Activated CD8-positive, alpha-beta T cell treated with anti-CD3 and anti-CD28 coated beads for 36 hours (primary cell): ENCODE results near the gene KLHL11. TPM values are rescaled to one million over a fixed set of nuclear protein-coding genes. Genes with fewer than 3 reads are reported as not detected.
A peak's percentile ranks its signal among the peaks of the same experiment; 100 is the strongest.

Source experiments
- ATAC-seq: fragments of 200-7000 bp; cut with Tn5 transposase; one replicate; pipeline ENCODE4 v1.10.0; 2021; ENCODE audit warnings: mild to moderate bottlenecking, moderate library complexity
- CTCF ChIA-PET: fragments of 350-600 bp; sonication (Branson Sonifier 250); formaldehyde crosslinking; loops from one replicate; lab custom pipeline; 2021; ENCODE audit warnings: antibody characterized with exemption; lab: Charles Lee
- POLR2A ChIA-PET: fragments of 350-600 bp; sonication (Branson Sonifier 250); formaldehyde crosslinking; loops from one replicate; lab custom pipeline; 2021; ENCODE audit warnings: antibody characterized with exemption; lab: Charles Lee
- DNase-seq: peaks from one replicate; pipeline ENCODE4 v3.0.0-alpha.2; 2020
- H3K27ac Mint-ChIP-seq: one replicate; pipeline ENCODE4 v1.8.0; 2021; ENCODE audit warnings: mild to moderate bottlenecking, mixed read lengths
- H3K27me3 Mint-ChIP-seq: one replicate; pipeline ENCODE4 v1.8.0; 2021; ENCODE audit warnings: mixed read lengths
- H3K36me3 Mint-ChIP-seq: one replicate; pipeline ENCODE4 v1.8.0; 2021; ENCODE audit warnings: low read depth, mixed read lengths
- H3K4me1 Mint-ChIP-seq: one replicate; pipeline ENCODE4 v1.8.0; 2021; ENCODE audit warnings: low read depth, mixed read lengths
- H3K4me3 Mint-ChIP-seq: one replicate; pipeline ENCODE4 v1.8.0; 2021; ENCODE audit warnings: mild to moderate bottlenecking, moderate library complexity, mixed read lengths
- H3K9me3 Mint-ChIP-seq: one replicate; pipeline ENCODE4 v1.8.0; 2021; ENCODE audit warnings: mixed read lengths
- intact Hi-C: fragments of 100-400 bp; cut with micrococcal nuclease; formaldehyde crosslinking; loops from one replicate; pipeline ENCODE4 v1.10.0; 2022
- total RNA-seq, 2 experiments: library from RNA; stranded (reverse); gene quantifications; one replicate each; pipeline ENCODE4 v1.2.3, GENCODE V29; 2021
- TF ChIP-seq, protein P1 (sequence below): fragments of 200-600 bp; IDR thresholded peaks from one replicate; pipeline ENCODE4 v1.8.0; 2022; ENCODE audit warnings: antibody characterized with exemption, mild to moderate bottlenecking

The KLHL11 gene
- total RNA-seq, 2 experiments from 2014 or later, result 19.2 to 19.6 TPM

DNA sequence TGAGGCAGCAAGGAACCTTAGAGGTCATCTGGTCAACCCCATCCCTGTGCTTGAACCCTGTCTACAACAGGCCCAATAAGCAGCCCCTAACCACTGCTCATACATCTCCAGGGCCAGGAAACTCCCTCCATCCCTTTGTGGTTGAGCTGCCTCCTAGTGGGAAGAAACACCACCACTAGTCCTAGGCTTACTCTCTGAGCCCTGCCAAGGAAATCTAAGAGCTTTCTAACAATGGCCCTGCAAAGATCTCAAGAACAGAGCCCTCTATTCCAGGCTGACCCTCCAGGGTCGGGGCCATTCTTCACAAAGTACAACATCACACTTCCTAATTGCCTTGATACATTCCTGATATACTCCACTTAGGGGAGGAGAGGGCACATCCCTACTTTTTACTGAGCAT is 47.7 kb upstream of the KLHL11 start:
- TF ChIP-seq, protein P1, sequence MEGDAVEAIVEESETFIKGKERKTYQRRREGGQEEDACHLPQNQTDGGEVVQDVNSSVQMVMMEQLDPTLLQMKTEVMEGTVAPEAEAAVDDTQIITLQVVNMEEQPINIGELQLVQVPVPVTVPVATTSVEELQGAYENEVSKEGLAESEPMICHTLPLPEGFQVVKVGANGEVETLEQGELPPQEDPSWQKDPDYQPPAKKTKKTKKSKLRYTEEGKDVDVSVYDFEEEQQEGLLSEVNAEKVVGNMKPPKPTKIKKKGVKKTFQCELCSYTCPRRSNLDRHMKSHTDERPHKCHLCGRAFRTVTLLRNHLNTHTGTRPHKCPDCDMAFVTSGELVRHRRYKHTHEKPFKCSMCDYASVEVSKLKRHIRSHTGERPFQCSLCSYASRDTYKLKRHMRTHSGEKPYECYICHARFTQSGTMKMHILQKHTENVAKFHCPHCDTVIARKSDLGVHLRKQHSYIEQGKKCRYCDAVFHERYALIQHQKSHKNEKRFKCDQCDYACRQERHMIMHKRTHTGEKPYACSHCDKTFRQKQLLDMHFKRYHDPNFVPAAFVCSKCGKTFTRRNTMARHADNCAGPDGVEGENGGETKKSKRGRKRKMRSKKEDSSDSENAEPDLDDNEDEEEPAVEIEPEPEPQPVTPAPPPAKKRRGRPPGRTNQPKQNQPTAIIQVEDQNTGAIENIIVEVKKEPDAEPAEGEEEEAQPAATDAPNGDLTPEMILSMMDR, result no peak
- H3K27ac Mint-ChIP-seq, result no peak overlapping the region
- ATAC-seq, result no peak
- H3K4me3 Mint-ChIP-seq, result no peak overlapping the region
- CTCF ChIA-PET, result no interaction called here
- no peaks in the 10 kb centered on the region for H3K9me3 Mint-ChIP-seq
- H3K4me1 Mint-ChIP-seq, result peaks cover 28% of the 10 kb centered on the region
- H3K27me3 Mint-ChIP-seq, result no peaks in the 10 kb centered on the region
- intact Hi-C loops, result no loop called here
- no peak for DNase-seq
- peaks cover 28% of the 10 kb centered on the region for H3K36me3 Mint-ChIP-seq
- POLR2A ChIA-PET, result no interaction called here

DNA sequence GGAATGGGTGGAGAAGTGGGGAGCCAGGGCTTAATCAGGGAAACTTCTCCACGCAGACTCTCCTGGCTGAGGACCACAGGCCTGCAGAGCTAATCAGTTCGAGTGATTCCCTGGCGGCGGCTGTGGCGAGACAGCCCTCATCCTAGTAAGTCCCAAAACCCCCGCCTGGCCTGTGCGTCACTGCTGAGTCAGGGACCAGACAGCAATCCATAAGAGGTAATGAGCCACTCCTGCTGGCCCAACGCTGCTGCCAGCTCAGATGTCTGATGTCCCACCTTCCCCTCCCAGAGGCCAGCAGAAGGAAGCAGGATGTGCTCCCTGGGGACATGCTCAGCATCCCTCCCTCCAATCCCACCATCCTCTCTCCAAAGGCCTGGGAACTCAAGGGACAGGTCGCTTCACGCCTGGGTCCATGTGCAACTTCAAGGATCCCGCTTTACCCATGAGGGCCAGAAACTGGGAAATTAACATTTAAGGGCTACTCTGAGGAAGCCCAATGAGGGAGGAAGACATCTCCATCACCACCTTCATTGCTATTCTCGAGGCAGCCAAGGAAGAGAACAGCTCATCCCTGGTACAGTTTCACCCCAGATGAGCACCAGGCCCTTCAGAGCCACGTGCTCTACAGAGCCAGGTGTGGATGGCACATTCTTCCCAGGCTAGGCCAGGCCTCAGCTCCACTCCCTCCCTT is 45.6 kb upstream of the KLHL11 start:
- DNase-seq (no peak), ATAC-seq (no peak)
- H3K27me3 Mint-ChIP-seq, result no peaks in the 10 kb centered on the region
- peaks cover 15% of the 10 kb centered on the region for H3K4me1 Mint-ChIP-seq
- TF ChIP-seq, protein P1, result no peak
- no peaks in the 10 kb centered on the region for H3K9me3 Mint-ChIP-seq
- H3K36me3 Mint-ChIP-seq, result peaks cover 39% of the 10 kb centered on the region
- no peak overlapping the region for H3K27ac Mint-ChIP-seq
- H3K4me3 Mint-ChIP-seq, result no peak overlapping the region
- ChIA-PET POLR2A (interaction anchor here (0.6 to 1.0 kb wide), 3 partner anchors 8 to 81 kb away, joined by 3 read pairs; partner anchors contain the start of gene ODAD4), CTCF (no interaction called here)
- intact Hi-C loops, result no loop called here

DNA sequence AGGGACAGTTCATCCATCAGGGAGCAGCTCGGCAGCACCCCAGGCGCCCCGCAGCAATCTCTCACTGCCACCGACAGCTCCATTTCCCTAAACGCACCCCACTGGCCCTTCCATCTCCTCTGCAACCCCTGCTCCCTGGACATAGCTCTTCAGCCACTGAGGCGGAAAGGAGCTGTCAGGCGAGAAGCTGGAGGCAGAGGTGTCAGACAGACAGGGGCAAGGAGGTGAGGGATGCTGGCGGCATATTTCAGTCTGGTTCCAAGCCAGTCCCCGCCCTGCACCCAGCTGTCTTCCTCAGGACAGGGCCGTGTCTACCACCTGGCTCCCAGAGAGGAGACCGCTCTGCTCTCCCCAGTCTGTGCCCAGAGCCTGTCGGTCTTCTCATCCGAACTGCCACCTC is 43.9 kb upstream of the KLHL11 start:
- Mint-ChIP-seq H3K27me3 (no peaks in the 10 kb centered on the region), H3K4me1 (no peaks in the 10 kb centered on the region), H3K4me3 (no peak overlapping the region), H3K27ac (no peak overlapping the region), H3K9me3 (no peaks in the 10 kb centered on the region), H3K36me3 (peaks cover 46% of the 10 kb centered on the region)
- no peak for DNase-seq
- intact Hi-C loops, result no loop called here
- POLR2A ChIA-PET, result no interaction called here
- TF ChIP-seq, protein P1, result no peak
- no peak for ATAC-seq
- CTCF ChIA-PET, result no interaction called here

DNA sequence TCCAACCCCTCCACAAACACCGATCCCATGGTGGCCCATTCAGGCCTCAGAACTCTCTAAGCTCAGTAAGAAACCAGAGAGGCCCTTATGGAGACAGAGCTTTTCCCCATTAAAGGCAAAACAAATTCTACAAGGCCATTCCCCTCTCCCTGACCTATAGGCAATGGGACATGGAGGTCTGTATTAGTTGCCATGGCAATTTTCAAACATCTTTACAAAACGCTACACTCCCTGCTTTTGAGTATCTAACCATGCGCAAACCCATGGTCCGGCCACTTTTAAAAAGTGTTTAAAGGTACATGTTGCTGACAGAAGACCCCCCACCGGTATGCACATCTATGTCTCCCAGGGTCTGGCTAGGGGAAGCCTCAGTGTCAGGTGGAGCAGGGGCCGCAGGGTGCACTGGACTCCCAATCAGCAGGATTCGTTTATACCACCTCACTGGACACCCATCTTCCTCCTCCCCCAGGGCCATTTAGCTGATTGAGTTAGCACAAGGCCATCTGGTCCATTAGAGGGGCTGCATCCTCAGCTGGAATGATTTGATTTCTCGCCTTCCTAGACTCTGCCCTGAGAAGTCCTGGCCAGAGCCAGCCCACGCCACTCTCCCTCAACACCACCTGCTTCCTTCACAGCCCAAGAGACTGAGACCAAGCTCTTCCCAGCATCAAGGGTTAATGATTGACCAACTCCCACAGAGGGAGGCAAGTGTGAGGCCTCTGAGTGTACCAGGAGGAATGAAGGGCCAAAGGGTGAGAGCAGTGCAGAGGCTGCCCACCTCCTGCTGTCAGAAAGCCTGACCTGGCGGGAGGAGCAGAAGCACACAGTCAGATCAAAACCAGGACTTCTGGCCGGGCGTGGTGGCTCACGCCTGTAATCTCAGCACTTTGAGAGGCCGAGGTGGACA is 42.7 kb upstream of the KLHL11 start:
- no peaks in the 10 kb centered on the region for H3K9me3 Mint-ChIP-seq
- no peak for DNase-seq
- H3K4me3 Mint-ChIP-seq, result no peak overlapping the region
- no peaks in the 10 kb centered on the region for H3K27me3 Mint-ChIP-seq
- no peaks in the 10 kb centered on the region for H3K4me1 Mint-ChIP-seq
- CTCF ChIA-PET, result no interaction called here
- TF ChIP-seq, protein P1, result no peak
- ATAC-seq, result no peak
- peaks cover 50% of the 10 kb centered on the region for H3K36me3 Mint-ChIP-seq
- intact Hi-C loops, result no loop called here
- H3K27ac Mint-ChIP-seq, result peak overlapping the region; percentile 26
- POLR2A ChIA-PET, result interaction anchor here (0.6 to 2.4 kb wide), 3 partner anchors 10 to 45 kb away, joined by 3 to 5 read pairs (median 4); no protein-coding TSS in a partner anchor

DNA sequence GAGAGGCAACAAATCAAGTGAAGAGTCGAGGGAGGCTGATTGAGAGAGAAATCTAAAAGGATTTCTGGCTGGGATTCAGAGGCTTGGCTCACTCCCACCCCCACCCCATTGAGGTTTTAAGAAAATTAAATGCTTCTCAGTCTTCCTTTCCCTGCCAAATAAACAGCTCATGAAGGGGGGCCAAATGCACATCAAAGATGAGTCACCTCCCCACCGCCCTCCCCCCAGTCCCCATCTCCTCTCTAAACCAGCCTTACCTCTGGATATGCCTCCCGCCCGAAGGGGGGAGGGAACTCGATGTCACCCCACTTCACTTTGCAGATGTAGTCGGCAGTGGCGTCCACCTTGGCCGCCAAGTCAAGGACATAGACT is 41.9 kb upstream of the KLHL11 start:
- intact Hi-C loops, result no loop called here
- Mint-ChIP-seq H3K4me1 (no peaks in the 10 kb centered on the region), H3K36me3 (peaks cover 45% of the 10 kb centered on the region), H3K27ac (peak overlapping the region; percentile 26), H3K4me3 (no peak overlapping the region), H3K27me3 (no peaks in the 10 kb centered on the region), H3K9me3 (no peaks in the 10 kb centered on the region)
- DNase-seq, result no peak
- ChIA-PET CTCF (no interaction called here), POLR2A (interaction anchor here (0.6 to 2.4 kb wide), 3 partner anchors 11 to 44 kb away, joined by 3 to 5 read pairs (median 4); no protein-coding TSS in a partner anchor)
- no peak for ATAC-seq
- TF ChIP-seq, protein P1, result no peak
